GM13976 (cell line): ENCODE measurements around the gene ACSF3.
A peak's percentile ranks its signal among the peaks of the same experiment; 100 is the strongest.

Source experiments
- DNase-seq: peaks from one replicate; pipeline ENCODE4 v3.0.0; 2012; ENCODE audit warnings: low spot score
- CTCF ChIP-seq: IDR thresholded peaks from 2 replicates; pipeline ENCODE4 v1.5.1; 2012; ENCODE audit warnings: borderline replicate concordance, mild to moderate bottlenecking; ENCODE audit not compliant: insufficient read depth; ENCODE audit errors: extremely low read depth, missing control alignments, control extremely low read depth
- in situ Hi-C: fragments of 300-500 bp; cut with MboI; formaldehyde crosslinking; loops from one replicate; pipeline ENCODE4 v1.12.0; 2022; ENCODE audit warnings: low sequenced_read_pairs, mixed read lengths, inconsistent platforms; ENCODE audit not compliant: unreplicated experiment

Gene ACSF3

DNA sequence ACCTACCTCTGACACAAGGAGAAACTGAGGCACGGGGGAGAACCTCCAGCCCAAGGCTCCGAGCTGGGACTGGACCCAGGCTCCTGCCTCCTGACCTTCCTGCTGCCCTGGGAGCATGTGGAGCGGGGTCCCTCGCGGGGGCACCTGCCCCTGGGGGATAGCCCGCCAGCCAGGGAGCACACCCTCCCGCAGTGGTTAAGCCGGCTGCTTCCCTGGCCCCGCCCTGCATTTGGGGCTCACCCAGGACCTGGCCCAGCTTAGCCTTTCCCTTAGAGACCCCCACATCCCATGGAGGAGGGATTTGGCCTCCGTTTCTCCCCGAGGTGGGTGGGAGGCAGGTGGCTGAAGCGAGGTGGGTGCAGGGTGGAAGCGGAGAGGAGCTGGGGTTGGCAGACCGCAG lies 76.1 kb downstream of the ACSF3 start:
- DNase-seq = no peak
- TF ChIP-seq CTCF = no peak
- in situ Hi-C loops = loop anchor here (10.0 kb wide), 1 partner anchor 235 kb away; no protein-coding TSS in a partner anchor

DNA sequence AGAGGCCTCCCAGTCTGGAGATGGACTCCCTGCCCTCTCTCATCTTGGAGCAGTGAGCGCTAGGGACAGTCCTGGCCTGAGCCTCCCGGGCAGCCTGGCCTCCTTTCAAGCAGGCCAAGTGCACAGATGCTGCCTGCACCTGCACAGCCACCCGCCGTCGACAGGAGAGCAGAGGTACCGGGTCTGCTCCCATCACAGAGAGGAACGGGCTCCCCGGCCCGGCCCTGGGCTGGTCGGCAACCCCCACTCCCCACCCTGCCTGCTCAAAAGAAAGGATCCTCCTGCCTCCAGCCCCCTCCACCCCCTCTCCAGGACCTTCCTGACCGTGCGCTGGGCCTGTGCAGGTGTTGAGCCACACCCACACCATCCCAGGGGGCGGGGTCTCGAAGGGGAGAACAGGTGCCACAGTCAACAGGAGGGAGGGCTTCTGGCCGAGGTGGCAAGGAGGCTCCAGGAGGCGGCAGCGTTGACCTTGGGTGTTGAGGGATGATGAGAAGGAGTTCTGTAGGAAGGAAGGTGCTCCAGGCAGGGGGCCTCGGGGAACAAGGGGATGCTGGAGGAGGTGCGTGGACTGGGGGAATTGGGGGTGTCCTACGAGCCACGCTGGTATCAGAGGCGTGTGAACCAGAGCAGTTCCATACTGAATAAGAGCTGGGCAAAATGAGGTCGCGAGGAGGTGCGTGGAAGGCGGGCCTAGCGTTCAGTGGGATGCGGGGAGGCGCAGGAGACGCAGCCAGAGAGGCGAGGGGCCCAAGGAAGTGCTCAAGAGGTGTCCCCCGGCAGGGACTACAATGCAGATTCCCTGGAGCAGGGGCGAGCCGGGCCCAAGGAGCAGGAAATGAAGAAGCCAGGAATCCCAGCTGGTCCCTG lies 76.9 kb downstream of the ACSF3 start:
- in situ Hi-C loops = no loop called here
- TF ChIP-seq CTCF = peak; percentile 7
- DNase-seq = no peak

DNA sequence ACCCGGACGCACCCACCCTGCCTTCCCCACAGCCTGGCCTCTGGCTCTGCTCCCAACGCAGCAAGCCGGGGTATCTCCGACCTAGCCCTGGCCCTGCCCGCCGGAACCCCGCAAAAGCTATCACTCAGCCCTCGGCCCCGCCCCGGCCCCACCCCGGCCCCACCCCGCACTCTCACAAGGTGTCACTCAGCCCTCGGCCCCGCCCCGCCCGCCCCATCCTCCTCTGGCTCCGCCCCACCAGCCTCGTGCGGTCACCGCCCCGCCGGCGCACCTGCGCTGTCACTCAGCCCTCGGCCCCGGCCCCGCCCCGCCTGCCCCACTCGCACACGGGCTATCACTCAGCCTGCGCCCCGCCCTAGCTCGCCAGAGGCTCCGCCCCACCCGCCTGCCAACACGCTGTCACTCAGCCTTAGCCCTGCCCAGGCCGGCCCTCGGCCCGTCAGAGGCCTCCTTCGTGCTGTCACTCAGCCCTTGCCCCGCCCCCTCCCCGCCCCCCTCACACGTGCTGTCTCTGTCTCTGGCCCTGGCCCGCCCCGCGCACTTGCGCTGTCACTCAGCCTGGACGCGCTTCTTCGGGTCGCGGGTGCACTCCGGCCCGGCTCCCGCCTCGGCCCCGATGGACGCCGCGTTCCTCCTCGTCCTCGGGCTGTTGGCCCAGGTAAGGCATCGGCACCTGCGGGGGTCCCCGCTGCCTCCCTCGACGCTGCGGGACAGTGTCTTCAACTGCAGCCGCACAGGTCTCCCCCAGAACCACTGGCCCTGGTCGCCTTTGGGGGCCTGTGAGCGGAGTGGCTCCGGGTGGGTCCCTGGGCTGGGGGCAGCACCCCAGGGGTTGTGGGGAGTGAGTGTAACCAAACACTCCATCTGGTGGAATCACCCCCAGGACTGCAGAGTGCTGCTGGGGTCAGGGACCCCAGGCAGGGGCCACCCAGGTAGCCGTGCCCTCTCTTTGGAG lies 77.8 kb downstream of the ACSF3 start, which contains the start of gene CDH15:
TSS of gene CDH15 (plus strand) at position 533 of the 955 bp plus-strand sequence. CDS start at position 617, 84 bp downstream.
- in situ Hi-C loops = no loop called here
- no peak for TF ChIP-seq CTCF
- DNase-seq = peak; percentile 100

GRCh38 chr16:89172171-89172527 lies 78.5 kb downstream of the ACSF3 start:
- DNase-seq = no peak
- no peak for TF ChIP-seq CTCF
- in situ Hi-C loops = no loop called here

GRCh38 chr16:89172528-89173173 lies 79.0 kb downstream of the ACSF3 start:
- no peak for DNase-seq
- in situ Hi-C loops = no loop called here
- TF ChIP-seq CTCF = no peak

DNA sequence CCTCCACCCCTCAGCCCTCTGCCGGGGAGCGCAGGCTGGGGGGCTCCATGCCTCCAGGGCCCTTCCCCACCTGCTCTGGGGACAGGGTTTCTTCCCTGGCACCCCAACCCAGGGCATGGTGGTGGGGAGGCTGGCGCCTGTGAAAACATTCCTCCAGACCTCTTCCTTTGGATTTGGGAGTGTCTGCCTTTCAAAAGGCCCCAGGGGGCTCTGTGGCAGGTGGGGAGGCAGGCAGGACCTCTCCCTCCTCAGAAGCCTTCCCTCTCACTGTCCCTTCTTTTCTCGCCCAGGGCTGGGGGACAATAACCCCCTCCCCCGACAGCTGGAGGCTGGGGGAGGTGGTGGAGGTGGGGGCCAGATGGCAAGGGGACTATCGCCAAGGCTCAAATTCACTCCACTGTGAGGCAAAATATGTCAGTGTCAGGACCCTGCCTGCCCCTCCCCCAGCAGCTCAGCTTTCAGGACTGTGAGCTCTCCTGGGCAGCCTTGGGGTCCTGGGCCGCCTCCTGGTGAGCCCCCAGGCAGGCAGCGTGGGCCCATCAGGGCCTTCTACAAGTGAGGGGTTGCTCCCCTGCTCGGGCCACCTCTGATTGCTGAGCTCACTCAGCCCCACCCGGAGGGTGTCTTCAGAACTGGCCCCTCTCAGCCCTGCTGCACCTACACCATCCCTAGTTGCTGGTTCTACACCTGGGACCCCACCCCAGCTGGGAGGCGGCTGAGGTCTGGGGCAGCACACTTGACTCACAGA lies 79.7 kb downstream of the ACSF3 start:
- no peak for TF ChIP-seq CTCF
- no peak for DNase-seq
- in situ Hi-C loops = no loop called here
